Gastrocnemius medialis (tissue), 4 donors: ENCODE data around the gene TRPM4.
"Not testable (repeated sequence)": the region's sequence is repeated elsewhere in the genome, so short reads cannot be mapped to it uniquely, and the experiment has no call there.

Source experiments
- CTCF ChIP-seq, 5 experiments: fragments of 450-650 bp in 3 of 5; fragments of 200-600 bp in 2 of 5; sonication (generic) in 2 of 5; IDR thresholded peaks in 4 of 5; conservative IDR thresholded peaks in 1 of 5; 1 replicate in 4 of 5; 2 replicates in 1 of 5; pipeline ENCODE4 v1.5.1; 2016 to 2019; ENCODE audit warnings: antibody characterized with exemption in 5 of 5, mild to moderate bottlenecking in 3 of 5, moderate library complexity in 3 of 5
- POLR2A ChIP-seq, 2 donors: fragments of 450-650 bp; IDR thresholded peaks; one replicate each; pipeline ENCODE4 v1.6.1; 2017; ENCODE audit warnings: antibody characterized with exemption in 2 of 2, mild to moderate bottlenecking in 2 of 2, moderate library complexity in 2 of 2

GRCh38 chr19:49182010-49182847 is 24.6 kb downstream of the TRPM4 start:
- TF ChIP-seq CTCF (IDR thresholded peaks at IDR 0.05 in 4 of 5, conservative IDR thresholded peaks at IDR 0.05 in 1 of 5); POLR2A (IDR thresholded peaks at IDR 0.05): not testable (repeated sequence)
